ENCODE data around the gene BTBD9.

The BTBD9 gene

GRCh38 chr6:38213251-38213658 is 426.5 kb downstream of the BTBD9 start:
- no peak for TF ChIP-seq CTCF (IDR thresholded peaks at IDR 0.05; ENCODE audit: low read depth, low read length)
- Histone ChIP-seq H3K4me1 (peaks cover 6% of the 10 kb centered on the region), H3K27me3 (no peaks in the 10 kb centered on the region), H3K36me3 (no peaks in the 10 kb centered on the region), H3K4me3 (ENCODE audit: low read depth, low read length) (no peak overlapping the region), H3K9me3 (no peaks in the 10 kb centered on the region)
- DNase-seq = no peak

GRCh38 chr6:38212579-38212978 is 427.1 kb downstream of the BTBD9 start:
- no peak for TF ChIP-seq CTCF (IDR thresholded peaks at IDR 0.05; ENCODE audit: low read depth, low read length)
- peak; percentile 41 for DNase-seq
- no peak overlapping the region for H3K4me3 ChIP-seq (ENCODE audit: low read depth, low read length)
- peaks cover 6% of the 10 kb centered on the region for H3K4me1 ChIP-seq
- no peaks in the 10 kb centered on the region for H3K27me3 ChIP-seq
- no peaks in the 10 kb centered on the region for H3K36me3 ChIP-seq
- no peaks in the 10 kb centered on the region for H3K9me3 ChIP-seq

- H3K4me1 ChIP-seq = peaks cover 6% of the 10 kb centered on the region
Observed at GRCh38 chr6:38212116-38212515, 427.6 kb downstream of the BTBD9 start.

GRCh38 chr6:38209371-38210260 is 430.1 kb downstream of the BTBD9 start:
- Histone ChIP-seq H3K4me1 (peaks cover 6% of the 10 kb centered on the region), H3K36me3 (no peaks in the 10 kb centered on the region), H3K4me3 (ENCODE audit: low read depth, low read length) (no peak overlapping the region), H3K27me3 (no peaks in the 10 kb centered on the region), H3K9me3 (no peaks in the 10 kb centered on the region)
- TF ChIP-seq CTCF (IDR thresholded peaks at IDR 0.05; ENCODE audit: low read depth, low read length) = no peak
- DNase-seq = peak; percentile 24

More at GRCh38 chr6:38212116-38212515, 427.6 kb downstream of the BTBD9 start:
- H3K27me3 ChIP-seq = no peaks in the 10 kb centered on the region
- H3K9me3 ChIP-seq = no peaks in the 10 kb centered on the region
- no peaks in the 10 kb centered on the region for H3K36me3 ChIP-seq
- no peak for DNase-seq
- TF ChIP-seq CTCF (IDR thresholded peaks at IDR 0.05; ENCODE audit: low read depth, low read length) = no peak
- H3K4me3 ChIP-seq (ENCODE audit: low read depth, low read length) = no peak overlapping the region

GRCh38 chr6:38208028-38208427 is 431.7 kb downstream of the BTBD9 start:
- Histone ChIP-seq H3K4me3 (ENCODE audit: low read depth, low read length) (no peak overlapping the region), H3K9me3 (no peaks in the 10 kb centered on the region), H3K27me3 (no peaks in the 10 kb centered on the region), H3K36me3 (no peaks in the 10 kb centered on the region), H3K4me1 (peaks cover 6% of the 10 kb centered on the region)
- no peak for TF ChIP-seq CTCF (IDR thresholded peaks at IDR 0.05; ENCODE audit: low read depth, low read length)
- no peak for DNase-seq

GRCh38 chr6:38207375-38207774 is 432.4 kb downstream of the BTBD9 start:
- Histone ChIP-seq H3K4me3 (ENCODE audit: low read depth, low read length) (no peak overlapping the region), H3K9me3 (no peaks in the 10 kb centered on the region), H3K27me3 (no peaks in the 10 kb centered on the region), H3K4me1 (peaks cover 6% of the 10 kb centered on the region), H3K36me3 (no peaks in the 10 kb centered on the region)
- TF ChIP-seq CTCF (IDR thresholded peaks at IDR 0.05; ENCODE audit: low read depth, low read length) = no peak
- no peak for DNase-seq
